HG03135 (cell line): ENCODE data around the gene NRXN3.

Source experiments
- ATAC-seq: cut with Tn5 transposase; IDR thresholded peaks from one replicate; pipeline ENCODE4 v1.9.1; 2021; ENCODE audit warnings: mild to moderate bottlenecking, moderate library complexity; ENCODE audit not compliant: unreplicated experiment

Gene NRXN3

GRCh38 chr14:79037106-79037505, 866.9 kb downstream of the NRXN3 start:
- no peak for ATAC-seq

- ATAC-seq, result no peak
Measured at GRCh38 chr14:79037593-79037992, 867.4 kb downstream of the NRXN3 start.

- ATAC-seq, result no peak
Measured at GRCh38 chr14:79040790-79041189, 870.6 kb downstream of the NRXN3 start.

- ATAC-seq, result no peak
Measured at GRCh38 chr14:79043194-79043889, 873.2 kb downstream of the NRXN3 start.

GRCh38 chr14:79044894-79045624, 874.9 kb downstream of the NRXN3 start:
- no peak for ATAC-seq

GRCh38 chr14:79050787-79051727, 880.9 kb downstream of the NRXN3 start:
- no peak for ATAC-seq

GRCh38 chr14:79051742-79052141, 881.6 kb downstream of the NRXN3 start:
- no peak for ATAC-seq

- ATAC-seq, result no peak
Measured at GRCh38 chr14:79056879-79057278, 886.7 kb downstream of the NRXN3 start.

- ATAC-seq, result no peak
Measured at GRCh38 chr14:79057333-79057732, 887.2 kb downstream of the NRXN3 start.

- ATAC-seq, result no peak
Measured at GRCh38 chr14:79062226-79062625, 892.1 kb downstream of the NRXN3 start.

GRCh38 chr14:79064214-79064613, 894.0 kb downstream of the NRXN3 start:
- ATAC-seq, result no peak

GRCh38 chr14:79074510-79074909, 904.3 kb downstream of the NRXN3 start:
- no peak for ATAC-seq

- ATAC-seq, result no peak
Measured at GRCh38 chr14:79076428-79076827, 906.3 kb downstream of the NRXN3 start.

GRCh38 chr14:79077096-79077495, 906.9 kb downstream of the NRXN3 start:
- no peak for ATAC-seq

- ATAC-seq, result no peak
Measured at GRCh38 chr14:79080040-79080439, 909.9 kb downstream of the NRXN3 start.

GRCh38 chr14:79082883-79083282, 912.7 kb downstream of the NRXN3 start:
- no peak for ATAC-seq

GRCh38 chr14:79083356-79083755, 913.2 kb downstream of the NRXN3 start:
- ATAC-seq, result no peak

GRCh38 chr14:79084861-79085260, 914.7 kb downstream of the NRXN3 start:
- no peak for ATAC-seq

GRCh38 chr14:79089576-79089975, 919.4 kb downstream of the NRXN3 start:
- no peak for ATAC-seq

- ATAC-seq, result no peak
Measured at GRCh38 chr14:79090641-79091180, 920.5 kb downstream of the NRXN3 start.

GRCh38 chr14:79091381-79091963, 921.3 kb downstream of the NRXN3 start:
- ATAC-seq, result no peak
